ENCODE results near the gene THOC2.
A peak's percentile ranks its signal among the peaks of the same experiment; 100 is the strongest.
"Not testable (repeated sequence)": the region's sequence is repeated elsewhere in the genome, so short reads cannot be mapped to it uniquely, and the experiment has no call there.

The THOC2 gene, protein sequence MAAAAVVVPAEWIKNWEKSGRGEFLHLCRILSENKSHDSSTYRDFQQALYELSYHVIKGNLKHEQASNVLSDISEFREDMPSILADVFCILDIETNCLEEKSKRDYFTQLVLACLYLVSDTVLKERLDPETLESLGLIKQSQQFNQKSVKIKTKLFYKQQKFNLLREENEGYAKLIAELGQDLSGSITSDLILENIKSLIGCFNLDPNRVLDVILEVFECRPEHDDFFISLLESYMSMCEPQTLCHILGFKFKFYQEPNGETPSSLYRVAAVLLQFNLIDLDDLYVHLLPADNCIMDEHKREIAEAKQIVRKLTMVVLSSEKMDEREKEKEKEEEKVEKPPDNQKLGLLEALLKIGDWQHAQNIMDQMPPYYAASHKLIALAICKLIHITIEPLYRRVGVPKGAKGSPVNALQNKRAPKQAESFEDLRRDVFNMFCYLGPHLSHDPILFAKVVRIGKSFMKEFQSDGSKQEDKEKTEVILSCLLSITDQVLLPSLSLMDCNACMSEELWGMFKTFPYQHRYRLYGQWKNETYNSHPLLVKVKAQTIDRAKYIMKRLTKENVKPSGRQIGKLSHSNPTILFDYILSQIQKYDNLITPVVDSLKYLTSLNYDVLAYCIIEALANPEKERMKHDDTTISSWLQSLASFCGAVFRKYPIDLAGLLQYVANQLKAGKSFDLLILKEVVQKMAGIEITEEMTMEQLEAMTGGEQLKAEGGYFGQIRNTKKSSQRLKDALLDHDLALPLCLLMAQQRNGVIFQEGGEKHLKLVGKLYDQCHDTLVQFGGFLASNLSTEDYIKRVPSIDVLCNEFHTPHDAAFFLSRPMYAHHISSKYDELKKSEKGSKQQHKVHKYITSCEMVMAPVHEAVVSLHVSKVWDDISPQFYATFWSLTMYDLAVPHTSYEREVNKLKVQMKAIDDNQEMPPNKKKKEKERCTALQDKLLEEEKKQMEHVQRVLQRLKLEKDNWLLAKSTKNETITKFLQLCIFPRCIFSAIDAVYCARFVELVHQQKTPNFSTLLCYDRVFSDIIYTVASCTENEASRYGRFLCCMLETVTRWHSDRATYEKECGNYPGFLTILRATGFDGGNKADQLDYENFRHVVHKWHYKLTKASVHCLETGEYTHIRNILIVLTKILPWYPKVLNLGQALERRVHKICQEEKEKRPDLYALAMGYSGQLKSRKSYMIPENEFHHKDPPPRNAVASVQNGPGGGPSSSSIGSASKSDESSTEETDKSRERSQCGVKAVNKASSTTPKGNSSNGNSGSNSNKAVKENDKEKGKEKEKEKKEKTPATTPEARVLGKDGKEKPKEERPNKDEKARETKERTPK (N-terminal part only)

DNA sequence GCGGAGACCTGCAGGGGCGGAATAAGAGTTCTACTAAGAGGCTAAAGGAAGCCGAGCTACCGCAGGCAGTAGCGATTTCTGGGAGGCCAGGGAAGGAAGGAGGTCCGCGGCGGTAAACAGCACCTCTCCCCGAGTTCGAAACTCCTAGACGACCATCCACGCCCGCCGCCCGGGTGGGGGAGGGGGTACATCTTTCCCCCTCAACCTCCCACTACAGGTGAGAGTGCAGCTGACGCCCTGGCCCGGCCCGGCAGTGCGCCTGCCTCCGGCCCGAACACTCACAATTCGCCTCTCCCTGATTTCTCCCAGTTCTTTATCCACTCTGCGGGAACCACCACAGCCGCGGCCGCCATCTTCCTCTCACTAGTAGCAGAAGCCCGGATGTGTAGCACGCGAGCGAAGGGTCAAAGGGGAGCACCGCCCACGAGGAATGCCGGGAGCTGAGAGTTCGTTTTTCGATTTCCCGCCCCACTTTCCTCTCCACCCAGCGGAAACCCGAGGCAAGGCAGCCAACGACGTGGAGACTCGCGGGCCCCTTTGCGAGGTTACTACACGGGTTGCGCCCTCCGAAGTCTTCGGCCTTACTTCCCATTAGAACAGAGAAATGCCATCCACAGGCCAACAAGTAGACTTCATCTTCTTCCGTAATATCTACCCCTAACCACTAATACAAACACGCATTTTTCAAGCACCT, at the start of gene THOC2:
THOC2 (minus strand) TSS at position 383 of the 694 bp plus-strand sequence; CDS start at position 353, 30 bp downstream.
- FAIRE-seq = no peak

DNA sequence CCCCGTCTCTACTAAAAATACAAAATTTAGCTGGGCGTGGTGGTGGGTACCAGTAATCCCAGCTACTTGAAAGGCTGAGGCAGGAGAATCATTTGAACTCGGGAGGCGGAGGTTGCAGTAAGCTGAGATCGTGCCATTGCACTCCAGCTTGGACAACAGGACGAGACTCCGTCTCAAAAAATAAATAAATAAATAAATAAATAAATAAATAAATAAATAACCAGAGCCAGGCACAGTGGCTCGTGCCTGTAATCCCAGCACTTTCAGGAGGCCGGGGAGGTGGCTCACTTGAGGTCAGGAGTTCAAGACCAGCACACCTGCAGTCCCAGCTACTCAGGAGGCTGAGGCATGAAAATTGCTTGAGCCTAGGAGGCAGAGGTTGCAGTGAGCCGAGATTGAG, 48.9 kb upstream of the THOC2 start:
- not testable (repeated sequence) for FAIRE-seq

DNA sequence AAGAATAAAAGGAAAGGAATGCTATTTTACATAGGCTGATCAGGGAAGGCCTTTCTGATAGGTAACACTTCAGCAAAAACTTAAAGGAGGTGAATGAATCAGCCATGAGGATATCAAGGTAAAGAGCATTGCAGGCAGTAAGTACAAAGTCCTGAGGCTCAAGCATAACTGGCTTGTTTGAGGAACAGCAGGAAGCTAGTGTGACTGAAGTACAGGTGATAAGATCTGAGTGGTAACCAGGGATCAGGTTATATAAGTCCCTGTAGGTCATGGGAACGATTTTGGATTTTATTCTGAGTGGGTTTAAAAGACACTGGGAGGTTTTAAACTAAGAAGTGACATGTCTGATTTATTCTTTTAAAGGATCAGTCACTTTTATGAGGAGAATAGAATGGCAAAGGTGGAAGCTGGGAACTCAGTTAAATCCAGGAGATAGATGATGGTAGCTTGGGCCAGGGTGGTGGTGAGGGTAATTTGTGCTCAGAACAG, 47.1 kb upstream of the THOC2 start:
- FAIRE-seq = no peak

DNA sequence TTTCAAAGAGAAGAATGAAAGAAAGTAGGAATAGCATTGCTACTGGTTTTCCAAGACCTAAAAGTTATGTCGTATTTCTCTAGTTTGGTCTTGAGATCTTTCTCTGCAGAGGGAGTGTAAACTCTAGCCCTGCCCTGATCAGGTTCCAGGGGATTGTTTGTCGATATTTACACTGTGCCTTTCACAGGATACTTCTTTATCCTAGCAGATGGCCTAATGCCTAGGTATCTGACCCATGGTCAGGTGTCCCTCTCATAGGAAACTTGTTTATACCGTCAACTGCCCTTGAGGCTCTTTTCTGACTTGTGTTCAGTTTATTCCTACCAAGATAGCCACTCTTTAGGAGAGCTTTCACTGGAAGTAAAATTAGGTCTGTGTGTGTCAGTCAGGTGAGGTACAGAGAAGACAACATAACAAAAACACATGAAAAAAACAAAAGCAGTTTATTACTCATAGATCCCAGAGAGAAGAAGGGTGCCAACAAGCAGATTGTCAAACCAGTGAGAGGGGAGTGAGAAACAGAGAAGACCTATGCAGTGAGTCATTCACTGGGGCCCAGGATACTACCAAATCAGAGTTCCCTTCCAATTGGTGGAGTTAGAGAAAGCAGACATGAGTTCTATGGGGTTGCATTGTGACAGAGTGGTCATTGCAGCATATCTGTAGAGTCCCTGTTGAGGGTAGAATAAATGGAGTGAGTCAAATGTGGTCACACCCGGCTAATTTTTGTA, 40.6 kb upstream of the THOC2 start:
- no peak for FAIRE-seq

DNA sequence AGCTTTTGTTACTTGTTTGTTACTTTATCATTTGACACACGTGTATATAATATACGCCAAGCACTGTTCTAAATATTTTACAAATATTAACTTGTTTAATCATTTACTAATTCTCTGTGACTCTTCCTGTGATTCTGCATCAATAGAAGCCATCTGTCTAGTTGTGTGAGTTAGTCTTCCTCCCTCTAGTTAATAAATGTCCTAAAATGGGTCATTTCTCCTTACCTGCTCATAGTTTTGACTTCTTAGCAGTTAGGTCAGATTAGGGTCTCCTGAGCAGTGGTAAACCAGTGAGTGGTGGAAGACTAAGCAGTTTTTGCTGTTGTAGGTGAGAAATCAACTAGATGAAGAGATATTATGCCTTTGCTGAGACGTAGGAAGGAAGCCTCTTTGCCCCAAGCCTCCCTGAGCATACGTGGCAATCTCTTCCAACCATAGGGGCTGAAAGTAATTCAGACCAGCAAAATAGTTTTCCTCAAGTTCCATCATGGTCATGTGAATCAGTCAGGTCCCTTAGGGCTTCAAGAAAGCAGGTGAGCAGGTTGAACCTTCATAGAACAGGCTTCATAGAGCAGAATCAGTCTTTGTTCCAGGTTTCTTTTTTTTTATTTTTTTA, 38.7 kb upstream of the THOC2 start:
- FAIRE-seq = no peak

DNA sequence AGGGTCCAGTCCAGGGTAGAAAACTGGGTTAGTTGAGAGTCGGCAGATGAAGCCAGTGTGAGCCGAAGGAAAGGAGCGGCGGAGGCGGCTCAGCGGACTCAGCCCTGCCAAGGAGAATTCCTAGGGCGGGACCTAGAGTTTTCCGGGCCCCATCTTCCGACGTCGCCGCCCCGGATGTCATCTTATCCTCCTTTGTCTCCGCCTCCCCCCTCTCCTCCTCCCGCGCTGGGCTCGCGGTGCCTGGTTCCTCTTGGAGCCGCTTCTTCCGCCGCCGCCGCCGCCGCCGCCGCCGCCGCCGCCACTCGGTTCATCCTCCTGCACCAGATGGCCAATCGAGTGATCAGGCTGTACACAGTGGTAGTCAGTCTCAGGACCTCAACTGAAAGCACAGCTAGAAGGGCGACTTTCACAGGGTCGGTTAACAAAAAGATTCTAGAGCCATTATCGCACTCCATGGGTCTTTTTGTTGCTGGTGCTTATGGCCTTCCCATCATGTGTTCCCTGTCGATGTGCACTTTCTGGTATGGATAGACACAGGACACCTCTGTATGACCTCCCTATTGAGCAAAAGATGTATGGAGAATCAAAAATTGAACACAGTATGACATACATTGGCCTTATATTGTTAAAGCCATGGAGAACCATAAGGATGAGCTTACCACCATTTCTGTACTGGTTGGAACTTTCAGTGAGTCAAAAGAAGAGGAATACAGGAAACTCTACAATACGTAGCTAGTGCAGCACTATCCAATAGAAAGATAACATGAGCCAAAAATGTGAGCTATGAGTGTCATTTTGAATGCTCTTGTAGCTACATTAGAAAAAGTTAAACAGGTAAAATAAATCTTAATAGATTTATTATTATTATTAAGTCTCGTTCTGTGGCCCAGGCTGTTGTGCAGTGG, 32.4 kb upstream of the THOC2 start:
- FAIRE-seq = no peak

DNA sequence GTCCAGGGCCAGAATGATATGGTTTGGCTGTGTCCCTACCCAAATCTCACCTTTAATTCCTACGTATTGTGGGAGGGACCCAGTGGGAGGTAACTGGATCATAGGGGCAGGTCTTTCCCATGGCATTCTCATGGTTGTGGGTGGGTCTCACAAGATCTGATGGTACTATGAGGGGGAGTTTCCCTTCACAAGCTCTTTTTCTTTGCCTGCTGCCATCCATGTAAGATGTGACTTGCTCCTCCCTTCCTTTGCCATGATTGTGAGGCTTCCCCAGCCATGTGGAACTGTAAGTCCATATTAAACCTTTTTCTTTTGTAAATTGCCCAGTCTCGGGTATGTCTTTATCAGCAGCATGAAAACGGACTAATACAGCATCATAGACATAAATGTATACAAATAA, 27.0 kb upstream of the THOC2 start:
- FAIRE-seq = not testable (repeated sequence)

DNA sequence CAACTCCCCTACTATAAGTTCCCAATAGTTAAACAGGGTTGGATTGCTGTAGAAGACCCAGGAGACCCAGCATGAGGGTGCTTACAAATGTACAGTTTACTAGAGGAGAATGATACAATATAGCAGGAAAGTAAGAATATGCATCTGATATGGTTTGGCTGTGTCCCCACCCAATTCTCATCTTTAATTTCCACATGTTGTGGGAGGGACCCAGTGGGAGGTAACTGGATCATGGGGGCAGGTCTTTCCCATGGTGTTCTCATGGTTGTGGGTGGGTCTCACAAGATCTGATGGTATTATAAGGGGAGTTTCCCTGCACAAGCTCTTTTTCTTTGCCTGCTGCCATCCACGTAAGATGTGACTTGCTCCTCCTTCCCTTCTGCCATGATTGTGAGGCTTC, 24.9 kb upstream of the THOC2 start:
- not testable (repeated sequence) for FAIRE-seq

DNA sequence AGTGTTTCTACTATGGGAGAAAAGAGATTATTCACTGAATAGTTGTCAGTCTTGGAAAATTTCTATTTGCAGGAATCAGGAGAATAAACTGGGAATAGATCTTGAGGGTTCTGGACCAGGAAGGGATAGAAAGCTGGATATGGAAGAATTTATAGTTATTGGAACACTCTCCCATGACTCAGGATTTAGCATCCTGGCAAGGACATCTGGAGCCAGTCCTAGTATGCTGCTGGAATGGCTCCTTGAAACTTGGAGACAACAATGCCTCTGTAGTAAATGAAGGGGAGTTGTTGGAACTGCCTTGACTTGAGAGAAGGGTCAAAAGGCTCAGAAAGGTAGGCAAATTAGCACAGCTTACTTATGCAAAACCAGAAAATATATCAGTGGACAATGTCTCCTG, 23.5 kb upstream of the THOC2 start:
- FAIRE-seq = no peak

DNA sequence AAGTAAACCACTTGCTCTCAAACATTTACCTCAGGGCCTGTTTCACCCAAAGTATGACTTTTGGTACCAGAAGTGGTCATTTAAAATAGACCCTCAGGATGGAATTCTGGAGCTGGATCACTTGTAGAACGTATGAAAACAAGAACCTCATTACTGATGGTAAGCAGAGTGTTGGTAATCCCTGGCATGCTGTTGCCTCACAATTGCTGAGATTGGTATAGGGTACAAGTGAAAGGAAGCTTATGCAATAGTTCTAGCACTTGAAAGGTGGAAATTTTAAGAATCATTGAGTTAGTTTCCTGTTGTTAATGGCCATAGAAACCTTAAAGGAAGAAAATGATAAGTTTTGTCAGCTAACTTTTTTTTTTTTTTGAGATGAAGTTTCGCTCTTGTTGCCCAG, 22.3 kb upstream of the THOC2 start:
- no peak for FAIRE-seq

DNA sequence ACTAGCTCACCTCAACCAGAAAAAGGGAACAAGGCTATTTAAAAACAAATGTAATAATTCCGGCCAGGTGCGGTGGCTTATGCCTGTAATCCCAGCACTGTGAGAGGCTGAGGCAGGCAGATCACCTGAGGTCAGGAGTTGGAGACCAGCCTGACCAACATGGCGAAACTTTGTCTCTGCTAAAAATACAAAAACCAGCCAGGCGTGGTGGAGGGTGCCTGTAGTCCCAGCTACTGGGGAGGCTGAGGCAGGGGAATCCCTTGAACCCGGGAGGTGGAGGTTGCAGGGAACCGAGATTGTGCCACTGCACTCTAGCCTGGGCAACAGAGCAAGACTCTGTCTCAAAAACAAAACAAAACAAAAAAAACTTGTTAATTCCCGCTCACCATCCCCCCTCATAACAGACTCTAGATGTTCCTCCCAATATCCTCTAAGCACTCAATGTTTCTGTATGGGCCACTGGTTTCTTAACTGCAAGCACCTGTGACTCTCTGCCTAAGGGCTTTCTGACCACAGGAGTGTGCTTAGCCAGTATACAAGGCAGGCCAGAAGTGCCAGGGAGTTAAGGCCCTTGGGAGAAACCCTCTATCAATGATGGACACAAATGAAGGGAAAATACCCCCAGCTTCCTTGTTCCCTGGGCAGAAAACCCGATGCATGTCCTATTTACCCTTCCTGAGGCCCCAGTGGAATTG, 21.0 kb upstream of the THOC2 start:
- no peak for FAIRE-seq

DNA sequence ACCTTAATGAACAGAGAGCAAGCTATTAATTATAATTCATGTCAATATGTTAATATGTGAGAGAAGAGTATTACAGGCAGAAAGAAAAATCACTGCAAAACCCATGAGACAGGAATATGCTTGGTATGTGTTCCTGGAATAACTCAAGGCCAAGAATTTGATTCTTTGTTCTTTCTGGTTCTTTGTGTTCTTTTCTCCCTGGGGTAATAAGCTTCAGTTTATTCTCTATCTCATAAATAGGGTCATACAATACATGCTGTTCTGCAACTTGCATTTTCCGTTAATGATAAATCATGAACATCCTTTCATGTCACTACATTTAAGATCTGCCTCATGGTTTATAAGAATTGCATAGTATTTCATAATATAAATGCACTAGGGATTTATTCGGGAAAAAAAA, 16.8 kb upstream of the THOC2 start:
- FAIRE-seq = peak; percentile 43

DNA sequence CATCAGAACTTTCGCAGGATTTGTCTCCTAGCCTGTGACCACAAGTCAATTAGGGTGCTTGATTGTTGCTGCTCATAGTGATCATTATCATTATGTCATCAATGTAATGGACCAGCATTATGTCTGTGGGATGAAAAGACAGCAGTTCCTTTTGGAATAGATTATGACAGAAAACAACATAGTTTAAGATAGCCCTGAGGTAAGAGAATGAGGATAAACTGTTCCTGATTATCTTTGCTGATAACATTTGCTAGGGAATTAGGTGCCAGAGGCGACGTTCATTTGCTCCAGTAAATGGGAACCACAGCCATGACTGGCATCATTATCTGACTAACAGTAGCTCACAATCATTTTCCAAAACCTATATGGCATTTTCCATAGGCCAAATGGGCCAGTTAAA, 12.7 kb upstream of the THOC2 start:
- FAIRE-seq = no peak

DNA sequence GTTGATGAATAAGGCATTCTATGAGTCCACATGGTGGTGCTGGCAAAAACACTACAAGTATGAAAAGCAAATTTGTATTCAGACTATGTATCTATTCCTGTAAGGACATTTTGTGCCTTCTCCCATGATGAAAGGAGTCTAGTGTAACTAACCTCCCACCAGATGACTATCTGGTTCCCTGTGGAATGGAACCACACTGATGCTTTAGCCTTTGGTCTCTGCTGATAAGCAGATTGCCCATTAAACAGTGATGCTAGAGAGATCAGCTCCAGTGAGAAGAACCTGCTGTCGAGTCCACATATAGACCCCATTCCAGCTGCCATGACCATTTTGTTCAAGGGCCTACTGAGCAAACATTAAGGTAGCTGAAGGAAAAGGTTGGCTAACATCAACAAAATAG, 10.5 kb upstream of the THOC2 start:
- FAIRE-seq = no peak

DNA sequence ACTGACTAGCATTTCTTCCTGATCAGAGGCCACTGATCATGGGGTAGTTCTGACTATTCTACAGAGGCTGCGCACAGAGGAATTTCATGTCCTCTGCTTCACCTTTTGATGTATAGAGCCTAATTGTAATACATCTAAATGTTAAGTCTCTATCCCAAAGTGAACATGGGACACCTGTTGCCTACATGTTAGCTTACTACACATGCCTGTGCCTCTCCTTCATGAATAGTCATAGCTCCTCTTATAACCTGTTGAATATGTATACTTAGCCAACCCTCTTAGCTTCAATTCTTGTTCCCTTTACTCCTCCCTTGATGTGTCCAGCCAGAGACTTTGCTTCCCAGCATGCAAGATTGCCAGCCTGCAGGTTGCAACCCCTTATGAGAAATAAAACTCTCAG, 9.6 kb upstream of the THOC2 start:
- FAIRE-seq = no peak

DNA sequence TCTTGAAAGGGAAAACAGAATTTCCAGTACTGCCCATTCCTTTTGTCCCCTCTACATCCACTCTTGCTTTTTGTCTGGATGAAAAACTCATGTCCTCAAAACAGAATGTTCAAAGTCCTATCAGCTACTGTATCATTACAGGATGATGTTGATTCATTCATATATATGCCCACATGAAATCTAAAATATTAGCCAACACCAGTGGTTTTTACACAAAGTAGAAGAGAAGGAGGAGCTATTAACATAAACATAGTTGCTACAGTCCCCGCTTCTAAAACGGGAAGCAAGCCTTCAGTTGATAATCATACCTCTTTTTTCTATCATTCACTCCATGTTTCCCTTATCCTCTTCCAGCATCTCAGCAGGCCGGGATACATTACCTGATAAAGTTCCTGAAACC, 7.7 kb upstream of the THOC2 start:
- FAIRE-seq = no peak

DNA sequence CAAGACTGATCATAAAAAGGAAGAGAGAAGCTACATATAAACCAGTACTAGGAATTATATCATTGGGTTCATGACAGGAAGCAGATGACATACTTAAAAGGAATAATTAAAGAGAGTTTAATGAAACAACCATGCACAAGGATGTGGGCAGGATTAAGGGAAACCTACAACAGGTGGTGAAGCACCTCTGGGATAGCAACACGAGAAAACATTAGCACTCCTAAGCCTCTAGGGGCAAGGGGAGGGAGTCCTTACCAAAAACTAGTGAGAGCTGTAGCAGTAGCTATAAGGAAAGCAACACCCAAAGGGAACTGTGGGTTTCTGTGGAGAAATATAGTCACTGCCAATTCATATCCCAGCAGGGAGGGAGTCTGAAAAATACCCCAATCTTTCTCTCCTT, 7.2 kb upstream of the THOC2 start:
- FAIRE-seq = no peak

DNA sequence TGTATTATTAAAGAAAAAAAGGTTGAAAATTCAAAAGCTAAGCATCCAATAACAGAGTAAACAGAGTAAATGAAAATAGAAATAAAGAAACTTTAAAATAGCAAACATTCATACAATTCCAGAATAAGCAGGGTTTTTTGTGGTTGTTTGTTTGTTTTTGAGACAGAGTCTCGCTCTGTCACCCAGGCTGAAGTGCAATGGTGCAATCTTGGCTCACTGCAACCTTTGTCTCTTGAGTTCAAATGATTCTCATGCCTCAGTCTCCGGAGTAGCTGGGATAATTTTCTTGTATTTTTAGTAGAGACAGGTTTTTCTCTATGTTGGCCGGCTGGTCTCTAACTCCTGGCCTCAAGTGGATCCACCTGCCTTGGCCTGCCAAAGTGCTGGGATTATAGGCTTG, 6.6 kb upstream of the THOC2 start:
- no peak for FAIRE-seq

DNA sequence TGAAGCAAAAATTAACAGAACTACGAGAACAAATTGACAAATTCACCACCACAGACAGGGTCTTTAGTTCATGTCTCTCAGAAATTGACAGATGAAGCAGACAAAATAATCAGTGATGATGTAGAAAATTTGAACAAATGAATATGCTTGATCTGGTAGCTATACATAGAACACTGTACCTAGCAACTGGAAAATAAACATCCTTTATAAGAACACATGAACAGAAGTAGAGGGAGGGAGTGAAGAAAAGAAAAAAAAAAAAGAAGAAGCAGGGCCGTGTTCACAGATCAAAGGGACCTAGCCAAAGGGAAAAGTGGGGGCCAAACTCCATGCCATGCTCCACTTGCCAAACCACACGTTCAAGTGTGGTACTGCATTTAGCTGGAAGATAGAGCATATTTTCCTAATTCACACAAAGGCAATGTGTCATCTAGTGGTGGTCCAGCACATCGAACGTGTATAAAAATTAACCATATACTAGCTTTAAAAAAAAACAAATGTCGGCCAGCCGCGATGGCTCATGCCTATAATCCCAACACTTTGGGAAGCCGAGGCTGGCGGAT, 5.6 kb upstream of the THOC2 start:
- FAIRE-seq = no peak
